ENCODE results near the gene WDR35. TPM values are rescaled to one million over a fixed set of nuclear protein-coding genes. Genes with fewer than 3 reads are reported as not detected.
A peak's percentile ranks its signal among the peaks of the same experiment; 100 is the strongest.

Gene WDR35
- total and polyA plus RNA-seq, 2 donors from 2014 or later: 6.0 to 21.2 TPM

GRCh38 chr2:19899985-19900930 is 89.6 kb downstream of the WDR35 start:
- no peaks in the 10 kb centered on the region for H3K36me3 ChIP-seq (ENCODE audit: control insufficient read depth in 2 of 3, insufficient read depth in 3 of 3, low read length in 3 of 3)
- H3K4me1 ChIP-seq (ENCODE audit: control insufficient read depth in 2 of 3, insufficient read depth in 2 of 3, low read depth in 1 of 3, low read length in 3 of 3): peaks cover 4 to 12% (median 11%) of the 10 kb centered on the region in 3 donors
- no peak for FAIRE-seq
- no peak for TF ChIP-seq CTCF (IDR thresholded peaks at IDR 0.05; ENCODE audit: borderline replicate concordance, extremely low read depth, insufficient read depth)
- H3K27ac ChIP-seq (ENCODE audit: low read depth in 2 of 2, low read length in 2 of 2): peak overlapping the region; percentile 86 to 98
- no peaks in the 10 kb centered on the region for H3K27me3 ChIP-seq (ENCODE audit: control insufficient read depth, insufficient read depth, low read length)
- intact Hi-C loops (cut with DNase I): no loop called here
- peak in 2 of 5 donors; percentile 37 to 48 for DNase-seq
- H3K4me3 ChIP-seq (ENCODE audit: low read length in 3 of 3): peak overlapping the region; percentile 97 to 100 (median 99)
- no peaks in the 10 kb centered on the region for H3K9me3 ChIP-seq (ENCODE audit: control insufficient read depth in 2 of 3, insufficient read depth in 1 of 3, low read length in 3 of 3)
- peak overlapping the region; percentile 79 to 99 (median 97) for H3K9ac ChIP-seq (ENCODE audit: low read length in 3 of 3)

GRCh38 chr2:19898592-19899329 is 91.1 kb downstream of the WDR35 start:
- FAIRE-seq: no peak
- Histone ChIP-seq H3K27me3 (ENCODE audit: control insufficient read depth, insufficient read depth, low read length) (no peaks in the 10 kb centered on the region), H3K9ac (ENCODE audit: low read length in 3 of 3) (peak overlapping the region in 1 of 3 donors; percentile 36), H3K9me3 (ENCODE audit: control insufficient read depth in 2 of 3, insufficient read depth in 1 of 3, low read length in 3 of 3) (no peaks in the 10 kb centered on the region), H3K4me3 (ENCODE audit: low read length in 3 of 3) (no peak overlapping the region), H3K36me3 (ENCODE audit: control insufficient read depth in 2 of 3, insufficient read depth in 3 of 3, low read length in 3 of 3) (no peaks in the 10 kb centered on the region), H3K4me1 (ENCODE audit: control insufficient read depth in 2 of 3, insufficient read depth in 2 of 3, low read depth in 1 of 3, low read length in 3 of 3) (peaks cover 4 to 12% (median 11%) of the 10 kb centered on the region in 3 donors), H3K27ac (ENCODE audit: low read depth in 2 of 2, low read length in 2 of 2) (no peak overlapping the region)
- intact Hi-C loops (cut with DNase I): no loop called here
- TF ChIP-seq CTCF (IDR thresholded peaks at IDR 0.05; ENCODE audit: borderline replicate concordance, extremely low read depth, insufficient read depth): no peak
- no peak for DNase-seq

GRCh38 chr2:19897623-19898245 is 92.2 kb downstream of the WDR35 start:
- Histone ChIP-seq H3K36me3 (ENCODE audit: control insufficient read depth in 2 of 3, insufficient read depth in 3 of 3, low read length in 3 of 3) (no peaks in the 10 kb centered on the region), H3K9me3 (ENCODE audit: control insufficient read depth in 2 of 3, insufficient read depth in 1 of 3, low read length in 3 of 3) (no peaks in the 10 kb centered on the region), H3K27me3 (ENCODE audit: control insufficient read depth, insufficient read depth, low read length) (no peaks in the 10 kb centered on the region), H3K4me3 (ENCODE audit: low read length in 3 of 3) (no peak overlapping the region), H3K9ac (ENCODE audit: low read length in 3 of 3) (no peak overlapping the region), H3K4me1 (ENCODE audit: control insufficient read depth in 2 of 3, insufficient read depth in 2 of 3, low read depth in 1 of 3, low read length in 3 of 3) (peaks cover 4 to 12% (median 11%) of the 10 kb centered on the region in 3 donors), H3K27ac (ENCODE audit: low read depth in 2 of 2, low read length in 2 of 2) (no peak overlapping the region)
- intact Hi-C loops (cut with DNase I): no loop called here
- no peak for DNase-seq
- no peak for TF ChIP-seq CTCF (IDR thresholded peaks at IDR 0.05; ENCODE audit: borderline replicate concordance, extremely low read depth, insufficient read depth)
- FAIRE-seq: no peak
